Ascending aorta (tissue), 2 donors: Measurements from ENCODE around the gene RASA3. TPM values are rescaled to one million over a fixed set of nuclear protein-coding genes. Genes with fewer than 3 reads are reported as not detected.

ENCODE experiments used
- DNase-seq, 2 donors: peaks; one replicate each; pipeline ENCODE4 v3.0.0-alpha.2; 2019; ENCODE audit warnings: low spot score in 2 of 2
- H3K27ac ChIP-seq, 2 donors: fragments of 200-600 bp; sonication (generic); one replicate each; pipeline ENCODE4 v1.5.1; 2016 to 2017; ENCODE audit warnings: mild to moderate bottlenecking in 1 of 2
- H3K27me3 ChIP-seq: fragments of 200-600 bp; sonication (generic); one replicate; pipeline ENCODE4 v1.5.1; 2017
- H3K36me3 ChIP-seq, 2 donors: fragments of 200-600 bp; sonication (generic); one replicate each; pipeline ENCODE4 v1.5.1; 2016
- H3K4me1 ChIP-seq, 2 donors: fragments of 200-600 bp; sonication (generic); one replicate each; pipeline ENCODE4 v1.5.1; 2016 to 2017; ENCODE audit warnings: mild to moderate bottlenecking in 1 of 2
- H3K4me3 ChIP-seq, 2 donors: fragments of 200-600 bp; sonication (generic); one replicate each; pipeline ENCODE4 v1.5.1; 2016 to 2017; ENCODE audit warnings: mild to moderate bottlenecking in 1 of 2
- H3K9me3 ChIP-seq, 2 donors: fragments of 200-600 bp; sonication (generic); one replicate each; pipeline ENCODE4 v1.5.1; 2016
- intact Hi-C: fragments of 100-400 bp; cut with DNase I; formaldehyde crosslinking; loops from one replicate; pipeline ENCODE4 v1.15.1; 2023
- total RNA-seq: library from RNA; depleted of rRNA; stranded (reverse); fragments of >200 nt; gene quantifications from one replicate; pipeline ENCODE4 v1.1.0, GENCODE V29; 2016
- TF ChIP-seq, protein P1 (sequence below), 3 experiments: fragments of 200-600 bp in 2 of 3; fragments of 450-650 bp in 1 of 3; sonication (generic) in 2 of 3; IDR thresholded peaks; one replicate each; pipeline ENCODE4 v1.5.1; 2016 to 2019; ENCODE audit warnings: antibody characterized with exemption in 3 of 3, mild to moderate bottlenecking in 1 of 3, moderate library complexity in 1 of 3

Gene RASA3
- total RNA-seq, 1 donor from 2014 or later = 30.7 TPM

DNA sequence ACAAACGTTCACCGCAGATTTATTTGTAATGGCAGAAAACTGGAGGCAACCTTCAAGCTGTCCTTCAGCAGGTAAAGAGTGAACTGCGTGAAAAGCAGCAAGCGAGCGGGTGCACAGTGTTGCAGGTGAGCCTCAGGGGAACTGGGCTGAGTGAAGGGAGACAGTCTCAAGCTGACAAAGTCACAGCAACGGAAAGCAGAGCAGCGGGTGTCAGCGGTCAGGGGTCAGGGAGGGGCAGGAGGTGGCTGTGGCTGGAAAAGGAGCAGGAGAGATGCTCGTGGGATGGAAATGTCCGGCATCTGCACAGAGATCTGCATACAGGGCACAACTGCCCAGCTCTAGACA, 8.5 kb upstream of the RASA3 start:
- Histone ChIP-seq H3K9me3 (no peaks in the 10 kb centered on the region), H3K27me3 (no peaks in the 10 kb centered on the region), H3K36me3 (no peaks in the 10 kb centered on the region), H3K4me3 (no peak overlapping the region), H3K27ac (no peak overlapping the region), H3K4me1 (no peaks in the 10 kb centered on the region)
- no peak for DNase-seq
- intact Hi-C loops = no loop called here
- TF ChIP-seq, protein P1, sequence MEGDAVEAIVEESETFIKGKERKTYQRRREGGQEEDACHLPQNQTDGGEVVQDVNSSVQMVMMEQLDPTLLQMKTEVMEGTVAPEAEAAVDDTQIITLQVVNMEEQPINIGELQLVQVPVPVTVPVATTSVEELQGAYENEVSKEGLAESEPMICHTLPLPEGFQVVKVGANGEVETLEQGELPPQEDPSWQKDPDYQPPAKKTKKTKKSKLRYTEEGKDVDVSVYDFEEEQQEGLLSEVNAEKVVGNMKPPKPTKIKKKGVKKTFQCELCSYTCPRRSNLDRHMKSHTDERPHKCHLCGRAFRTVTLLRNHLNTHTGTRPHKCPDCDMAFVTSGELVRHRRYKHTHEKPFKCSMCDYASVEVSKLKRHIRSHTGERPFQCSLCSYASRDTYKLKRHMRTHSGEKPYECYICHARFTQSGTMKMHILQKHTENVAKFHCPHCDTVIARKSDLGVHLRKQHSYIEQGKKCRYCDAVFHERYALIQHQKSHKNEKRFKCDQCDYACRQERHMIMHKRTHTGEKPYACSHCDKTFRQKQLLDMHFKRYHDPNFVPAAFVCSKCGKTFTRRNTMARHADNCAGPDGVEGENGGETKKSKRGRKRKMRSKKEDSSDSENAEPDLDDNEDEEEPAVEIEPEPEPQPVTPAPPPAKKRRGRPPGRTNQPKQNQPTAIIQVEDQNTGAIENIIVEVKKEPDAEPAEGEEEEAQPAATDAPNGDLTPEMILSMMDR (IDR thresholded peaks at IDR 0.05) = no peak

DNA sequence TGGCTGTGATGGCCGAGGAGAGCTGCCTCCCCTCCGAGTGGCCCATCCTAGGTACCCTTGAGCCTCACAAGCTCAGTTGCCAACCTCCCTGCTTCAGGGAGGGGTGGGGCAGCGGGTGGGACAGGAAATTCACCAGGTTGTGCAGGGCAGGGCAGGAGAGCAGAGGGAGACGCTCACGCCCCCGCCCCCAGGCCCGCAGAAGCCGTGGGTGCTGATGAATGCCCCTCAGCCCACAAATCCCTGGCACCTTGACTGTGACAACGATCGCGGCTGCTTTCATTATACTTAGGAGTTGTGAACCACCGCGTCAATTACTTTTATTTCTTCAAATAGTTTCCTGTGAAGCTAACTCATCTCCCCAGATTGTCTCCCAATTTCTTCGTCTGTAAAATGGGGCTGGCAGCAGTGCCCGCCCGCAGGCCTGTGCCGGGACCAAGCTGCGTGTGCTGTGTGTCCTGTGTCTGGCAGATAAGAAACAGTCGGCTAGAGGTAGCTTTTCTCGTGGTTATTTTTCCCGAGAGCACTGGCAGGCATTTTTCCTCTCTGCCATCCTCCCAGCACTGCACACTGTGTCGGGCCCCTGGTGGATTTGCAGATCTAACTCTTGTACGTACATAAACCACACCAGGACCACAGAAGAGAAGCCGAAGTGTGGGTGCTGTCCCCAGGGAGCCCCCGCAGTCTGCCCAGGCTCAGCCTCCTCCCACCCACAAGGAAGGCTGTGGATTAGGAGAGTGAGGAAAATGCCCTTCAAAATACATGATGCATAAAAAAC, 7.9 kb upstream of the RASA3 start:
- Histone ChIP-seq H3K4me1 (no peaks in the 10 kb centered on the region), H3K27me3 (no peaks in the 10 kb centered on the region), H3K4me3 (peak overlapping the region in 1 of 2 donors; percentile 22), H3K27ac (no peak overlapping the region), H3K9me3 (no peaks in the 10 kb centered on the region), H3K36me3 (no peaks in the 10 kb centered on the region)
- DNase-seq = no peak
- TF ChIP-seq, protein P1 (IDR thresholded peaks at IDR 0.05) = no peak
- intact Hi-C loops = no loop called here

DNA sequence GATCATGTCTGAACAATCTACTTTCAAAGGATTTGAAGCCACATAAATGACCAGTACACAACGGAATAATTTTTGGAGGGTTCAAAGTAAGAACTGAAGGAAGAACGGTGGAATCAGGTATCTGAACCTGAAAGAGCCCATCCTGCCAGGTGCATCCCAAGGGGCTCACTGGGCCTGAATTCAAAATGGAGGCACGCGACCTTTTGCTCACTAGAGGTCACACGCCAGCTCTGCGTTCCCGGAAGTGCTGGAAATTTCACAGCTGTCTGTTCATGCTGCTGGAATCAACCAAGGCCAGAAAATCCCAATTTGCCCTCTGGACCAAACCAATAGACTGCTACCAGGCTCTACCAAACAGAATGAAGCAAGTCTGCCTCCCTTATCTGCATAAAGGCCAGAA, 4.2 kb upstream of the RASA3 start:
- Histone ChIP-seq H3K9me3 (no peaks in the 10 kb centered on the region), H3K4me3 (no peak overlapping the region), H3K27ac (no peak overlapping the region), H3K36me3 (no peaks in the 10 kb centered on the region), H3K4me1 (no peaks in the 10 kb centered on the region), H3K27me3 (no peaks in the 10 kb centered on the region)
- no peak for DNase-seq
- TF ChIP-seq, protein P1 (IDR thresholded peaks at IDR 0.05) = no peak
- intact Hi-C loops = loop anchor here (10.0 kb wide), 1 partner anchor 162 kb away; the partner anchor contains the start of gene C13orf46

DNA sequence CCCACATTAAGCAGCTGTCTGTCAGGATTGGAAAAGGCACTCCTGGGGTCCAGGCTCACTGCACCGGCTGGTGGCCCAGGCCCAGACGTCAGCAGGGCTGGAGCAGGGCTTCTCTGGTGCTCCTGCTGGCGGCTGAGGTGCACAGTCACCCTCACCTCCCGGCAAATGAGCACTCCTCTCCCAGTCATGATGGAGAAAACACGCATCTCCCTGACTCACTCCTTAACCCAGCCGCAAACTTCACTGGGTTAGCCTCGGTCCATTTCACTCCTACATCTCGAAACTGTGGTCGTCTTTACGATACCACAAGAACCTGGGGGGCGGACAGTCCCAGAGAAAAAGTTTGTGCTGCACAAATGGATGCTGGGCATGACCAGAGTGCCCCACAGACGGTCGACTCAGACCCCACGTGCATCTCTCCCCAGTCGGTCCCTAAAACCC, 3.3 kb upstream of the RASA3 start:
- peaks cover under 1% of the 10 kb centered on the region in 2 donors for H3K4me1 ChIP-seq
- H3K27me3 ChIP-seq = no peaks in the 10 kb centered on the region
- H3K27ac ChIP-seq = no peak overlapping the region
- no peaks in the 10 kb centered on the region for H3K9me3 ChIP-seq
- intact Hi-C loops = loop anchor here (10.0 kb wide), 1 partner anchor 161 kb away; the partner anchor contains the start of gene C13orf46
- DNase-seq = no peak
- H3K4me3 ChIP-seq = no peak overlapping the region
- TF ChIP-seq, protein P1 (IDR thresholded peaks at IDR 0.05) = no peak
- no peaks in the 10 kb centered on the region for H3K36me3 ChIP-seq

DNA sequence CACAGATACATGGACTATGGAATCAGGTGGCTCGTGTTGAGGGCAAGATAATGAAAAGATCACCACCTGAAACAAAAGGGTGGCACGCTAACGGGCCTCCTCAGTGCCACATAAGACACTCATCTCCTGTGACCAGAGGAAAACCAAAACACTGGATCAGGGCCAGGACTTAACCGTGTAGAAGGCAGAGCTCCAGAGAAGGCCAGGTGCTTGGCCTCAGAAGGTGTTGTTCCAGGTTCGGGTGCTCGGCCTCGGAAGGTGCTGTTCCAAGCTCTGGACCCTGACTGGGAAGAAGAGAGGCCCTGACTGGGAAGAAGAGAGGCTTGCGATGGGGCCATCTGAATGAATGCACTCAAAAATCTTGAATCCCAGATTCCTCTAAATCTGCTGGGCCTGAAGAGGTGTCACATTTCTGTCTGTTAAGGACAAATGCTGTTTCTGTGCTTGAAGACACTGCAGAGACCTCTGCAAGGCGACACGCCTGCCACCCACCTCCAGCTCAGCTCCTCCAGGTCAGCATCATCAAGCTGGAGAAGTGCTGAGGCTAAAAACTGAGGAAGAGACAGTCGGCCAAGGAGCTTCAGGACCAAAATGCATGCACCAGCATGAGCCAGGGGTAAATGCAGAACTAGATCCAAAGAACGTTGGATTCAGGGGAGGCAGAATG, 2.7 kb upstream of the RASA3 start:
- no peak overlapping the region for H3K4me3 ChIP-seq
- peaks cover 6 to 7% of the 10 kb centered on the region in 2 donors for H3K4me1 ChIP-seq
- peak overlapping the region; percentile 44 to 53 for H3K27ac ChIP-seq
- no peaks in the 10 kb centered on the region for H3K9me3 ChIP-seq
- H3K27me3 ChIP-seq = no peaks in the 10 kb centered on the region
- peak in 1 of 2 donors; percentile 52 for DNase-seq
- no peaks in the 10 kb centered on the region for H3K36me3 ChIP-seq
- intact Hi-C loops = loop anchor here (10.0 kb wide), 1 partner anchor 160 kb away; the partner anchor contains the start of gene C13orf46
- TF ChIP-seq, protein P1 (IDR thresholded peaks at IDR 0.05) = no peak
